Measurements from ENCODE around the gene SVEP1. TPM values are rescaled to one million over a fixed set of nuclear protein-coding genes. Genes with fewer than 3 reads are reported as not detected.

Gene SVEP1
- total and polyA plus RNA-seq, 2 experiments from 2014 or later, result 0.18 to 0.63 TPM

- Mint-ChIP-seq H3K27ac (no peak overlapping the region), H3K36me3 (ENCODE audit: low read depth) (no peaks in the 10 kb centered on the region), H3K9me3 (peaks cover 6% of the 10 kb centered on the region; the same call in 2 of the 3 replicates), H3K4me1 (no peaks in the 10 kb centered on the region), H3K27me3 (ENCODE audit: insufficient read depth, low read depth, poor library complexity) (peaks cover 1% of the 10 kb centered on the region), H3K4me3 (no peak overlapping the region)
- Histone ChIP-seq H4K20me1 (replicated peaks; ENCODE audit: insufficient read depth) (no peaks in the 10 kb centered on the region), H3K9me2 (ENCODE audit: insufficient read depth) (no peaks in the 10 kb centered on the region), H3K27ac (ENCODE audit: low read depth) (no peak overlapping the region), H3F3A (replicated peaks; ENCODE audit: low read depth) (no peaks in the 10 kb centered on the region), H3K36me3 (ENCODE audit: insufficient read depth) (no peaks in the 10 kb centered on the region), H3K4me2 (no peak overlapping the region), H3K27me3 (ENCODE audit: insufficient read depth) (no peaks in the 10 kb centered on the region), H3K4me3 (no peak overlapping the region), H3K4me1 (ENCODE audit: insufficient read depth) (no peaks in the 10 kb centered on the region), H3K79me2 (replicated peaks; ENCODE audit: insufficient read depth) (no peaks in the 10 kb centered on the region), H2AFZ (no peak overlapping the region)
- TF ChIP-seq JUNB (IDR thresholded peaks at IDR 0.05; ENCODE audit: unreplicated experiment) (no peak), EZH2 (IDR thresholded peaks at IDR 0.05; ENCODE audit: low read depth, unreplicated experiment) (no peak), REST (IDR thresholded peaks at IDR 0.05; ENCODE audit: unreplicated experiment) (no peak), POLR2AphosphoS5 (IDR thresholded peaks at IDR 0.05; ENCODE audit: low read depth) (no peak), NANOG (IDR thresholded peaks at IDR 0.05; ENCODE audit: borderline replicate concordance) (no peak), ZNF114 (CRISPR knock-in tag; IDR thresholded peaks at IDR 0.05) (no peak), CTCF (conservative IDR thresholded peaks at IDR 0.05; ENCODE audit: low read depth in 2 of 2) (no peak), CREB1 (CRISPR knock-in tag; IDR thresholded peaks at IDR 0.05; ENCODE audit: low read depth) (no peak), EZH2phosphoT487 (IDR thresholded peaks at IDR 0.05; ENCODE audit: unreplicated experiment) (no peak), ETS1 (IDR thresholded peaks at IDR 0.05) (no peak), ZNF331 (CRISPR knock-in tag; IDR thresholded peaks at IDR 0.05; ENCODE audit: low read depth) (no peak), STAT1 (IDR thresholded peaks at IDR 0.05; ENCODE audit: unreplicated experiment) (no peak), ZNF462 (CRISPR knock-in tag; IDR thresholded peaks at IDR 0.05) (no peak)
- ATAC-seq (no peak), DNase-seq (ENCODE audit: low spot score) (no peak)
Observed at GRCh38 chr9:110443146-110443865, 136.2 kb downstream of the SVEP1 start.
